ENCODE results near the gene TEPSIN.

- no peak for TF ChIP-seq CTCF (IDR thresholded peaks at IDR 0.05; ENCODE audit: insufficient read depth, low read length)
- no peak for TF ChIP-seq POLR2AphosphoS5 (IDR thresholded peaks at IDR 0.05; ENCODE audit: low read depth)
- no peak for TF ChIP-seq REST (IDR thresholded peaks at IDR 0.05; ENCODE audit: insufficient replicate concordance, low read depth)
- no peak for TF ChIP-seq GABPA (IDR thresholded peaks at IDR 0.05; ENCODE audit: low read depth)
- TF ChIP-seq SPI1 (IDR thresholded peaks at IDR 0.05; ENCODE audit: borderline replicate concordance, low read depth), result no peak
Measured at GRCh38 chr17:81239714-81240555, 1.1 kb upstream of the TEPSIN start.
